Frontal cortex (tissue), 4 donors: Measurements from ENCODE around the gene RPS6KA5. TPM values are rescaled to one million over a fixed set of nuclear protein-coding genes. Genes with fewer than 3 reads are reported as not detected.

Experiments
- DNase-seq, 2 donors: peaks; one replicate each; pipeline ENCODE4 v3.0.0; 2012; ENCODE audit warnings: low spot score in 2 of 2
- FAIRE-seq: peaks from 2 replicates; lab custom pipeline; 2012; peaks lifted over from hg19 to GRCh38; lab: Jason Lieb, UNC
- total RNA-seq: library from RNA; depleted of rRNA; stranded (reverse); fragments of >200 nt; gene quantifications from one replicate; pipeline ENCODE4 v1.2.3, GENCODE V29; 2014
- donor health status: control.
- donor health status: control.
- donor health status: control.

Gene RPS6KA5
- total RNA-seq, 1 donor from 2014 or later, result 8.2 TPM

GRCh38 chr14:90818715-90819114, 241.7 kb downstream of the RPS6KA5 start:
- FAIRE-seq (no peak), DNase-seq (no peak)

- FAIRE-seq (no peak), DNase-seq (no peak)
These were observed 243.6 kb downstream of the RPS6KA5 start for GRCh38 chr14:90816681-90817436.

- FAIRE-seq (no peak), DNase-seq (peak; percentile 92 to 94)
These were observed 244.4 kb downstream of the RPS6KA5 start, which contains the start of gene TTC7B for GRCh38 chr14:90815822-90816662. Gene TTC7B (minus strand): TSS chr14:90816430. CDS start chr14:90816295, 135 bp downstream.

GRCh38 chr14:90815572-90815821, 244.9 kb downstream of the RPS6KA5 start:
- no peak for DNase-seq
- FAIRE-seq, result no peak

GRCh38 chr14:90814806-90815571, 245.5 kb downstream of the RPS6KA5 start:
- DNase-seq (no peak), FAIRE-seq (no peak)

- no peak for DNase-seq
- FAIRE-seq, result no peak
These were observed 247.0 kb downstream of the RPS6KA5 start for GRCh38 chr14:90813442-90813841.

GRCh38 chr14:90812109-90812508, 248.3 kb downstream of the RPS6KA5 start:
- no peak for DNase-seq
- FAIRE-seq, result no peak

GRCh38 chr14:90811641-90812040, 248.8 kb downstream of the RPS6KA5 start:
- DNase-seq (no peak), FAIRE-seq (no peak)

GRCh38 chr14:90810806-90811205, 249.6 kb downstream of the RPS6KA5 start:
- DNase-seq (no peak), FAIRE-seq (no peak)

- FAIRE-seq, result no peak
- no peak for DNase-seq
These were observed 250.7 kb downstream of the RPS6KA5 start for GRCh38 chr14:90809530-90810312.

GRCh38 chr14:90808759-90809529, 251.5 kb downstream of the RPS6KA5 start:
- DNase-seq (no peak), FAIRE-seq (no peak)

- FAIRE-seq (no peak), DNase-seq (no peak)
These were observed 253.4 kb downstream of the RPS6KA5 start for GRCh38 chr14:90807060-90807459.

- peak in 1 of 2 donors; percentile 65 for DNase-seq
- no peak for FAIRE-seq
These were observed 254.5 kb downstream of the RPS6KA5 start for GRCh38 chr14:90805662-90806540.

- FAIRE-seq, result no peak
- no peak for DNase-seq
These were observed 255.4 kb downstream of the RPS6KA5 start for GRCh38 chr14:90805084-90805391.

- DNase-seq (no peak), FAIRE-seq (no peak)
These were observed 256.0 kb downstream of the RPS6KA5 start for GRCh38 chr14:90804292-90805083.

GRCh38 chr14:90803249-90803648, 257.2 kb downstream of the RPS6KA5 start:
- no peak for DNase-seq
- FAIRE-seq, result no peak

- DNase-seq (no peak), FAIRE-seq (no peak)
These were observed 261.0 kb downstream of the RPS6KA5 start for GRCh38 chr14:90799420-90799819.
